ENCODE data around the gene IFI30.

GRCh38 chr19:18219911-18220631 is 46.5 kb downstream of the IFI30 start:
- TF ChIP-seq CTCF (conservative IDR thresholded peaks at IDR 0.05 in 1 of 2, IDR thresholded peaks at IDR 0.05 in 1 of 2; ENCODE audit: extremely low read depth in 1 of 2, insufficient read depth in 1 of 2, low read depth in 1 of 2, low read length in 2 of 2) (no peak), EZH2 (IDR thresholded peaks at IDR 0.05; ENCODE audit: borderline replicate concordance, low read length) (no peak)
